Left lung (tissue), 10 donors: ENCODE data around the gene ARL6IP4. TPM values are rescaled to one million over a fixed set of nuclear protein-coding genes. Genes with fewer than 3 reads are reported as not detected.
A peak's percentile ranks its signal among the peaks of the same experiment; 100 is the strongest.

ENCODE experiments used
- ATAC-seq: fragments of 200-7000 bp; cut with Tn5 transposase; one replicate; pipeline ENCODE4 v1.9.1; 2020; ENCODE audit warnings: moderate library complexity
- DNase-seq, 4 donors: peaks; one replicate each; pipeline ENCODE4 v3.0.0-alpha.2; 2013 to 2020
- H3K27ac ChIP-seq, 2 donors: fragments of 200-600 bp; sonication (generic) in 1 of 2; one replicate each; pipeline versions ENCODE4 v1.5.0 to v1.8.0; 2020 to 2021
- H3K27me3 ChIP-seq, 2 donors: fragments of 200-600 bp; sonication (generic) in 1 of 2; one replicate each; pipeline versions ENCODE4 v1.5.0 to v1.8.0; 2020 to 2021
- H3K36me3 ChIP-seq, 2 donors: fragments of 200-600 bp; sonication (generic) in 1 of 2; one replicate each; pipeline versions ENCODE4 v1.5.0 to v1.8.0; 2020 to 2021
- H3K4me1 ChIP-seq, 2 donors: fragments of 200-600 bp; one replicate each; pipeline ENCODE4 v1.8.0; 2021
- H3K4me3 ChIP-seq, 2 donors: fragments of 200-600 bp; sonication (generic) in 1 of 2; one replicate each; pipeline versions ENCODE4 v1.5.0 to v1.8.0; 2020 to 2021; ENCODE audit warnings: mild to moderate bottlenecking in 1 of 2
- H3K9me3 ChIP-seq, 2 donors: fragments of 200-600 bp; sonication (generic) in 1 of 2; one replicate each; pipeline versions ENCODE4 v1.5.0 to v1.8.0; 2020 to 2021
- CTCF ChIP-seq, 2 donors: fragments of 200-600 bp; sonication (generic) in 1 of 2; IDR thresholded peaks; one replicate each; pipeline versions ENCODE4 v1.5.0 to v1.8.0; 2021; ENCODE audit warnings: antibody characterized with exemption in 2 of 2
- intact Hi-C, 2 donors: fragments of 100-400 bp; cut with DNase I; formaldehyde crosslinking; loops; one replicate each; pipeline versions ENCODE4 v1.11.2 to v1.14.2; 2022
- polyA plus RNA-seq, 6 donors: library from polyadenylated mRNA; unstranded; fragments of 120-200 nt; gene quantifications; one replicate each; pipeline ENCODE4 v1.2.1, GENCODE V29; 2013; ENCODE audit not compliant: insufficient read length in 6 of 6
- total RNA-seq, 2 donors: library from RNA; stranded (reverse); fragmentation: NEBNext Ultra II Directional; extraction: Animal tissue kit (Norgen Biotek cat#: 25700); gene quantifications; one replicate each; pipeline ENCODE4 v1.2.1, GENCODE V29; 2021
- donor health status: DM: no; HTN: yes; CAD: no.
- donor health status: DM: no; HTN: no; CAD: no.

ARL6IP4 gene
- total and polyA plus RNA-seq, 8 donors, result 122 to 198 (median 158) TPM

- intact Hi-C loops, result no loop called here
- Histone ChIP-seq H3K4me1 (no peaks in the 10 kb centered on the region), H3K36me3 (peaks cover 0 to 64% of the 10 kb centered on the region in 2 donors), H3K27me3 (no peaks in the 10 kb centered on the region), H3K4me3 (no peak overlapping the region), H3K9me3 (no peaks in the 10 kb centered on the region), H3K27ac (no peak overlapping the region)
- ATAC-seq (no peak), DNase-seq (no peak)
- no peak for TF ChIP-seq CTCF (IDR thresholded peaks at IDR 0.05)
Observed at GRCh38 chr12:122998316-122998715, 17.8 kb downstream of the ARL6IP4 start.

- H3K4me3 ChIP-seq, result no peak overlapping the region
- H3K9me3 ChIP-seq, result no peaks in the 10 kb centered on the region
- no peak for TF ChIP-seq CTCF (IDR thresholded peaks at IDR 0.05)
- no peak for ATAC-seq
- no peaks in the 10 kb centered on the region for H3K27me3 ChIP-seq
- H3K36me3 ChIP-seq, result peaks cover 0 to 69% of the 10 kb centered on the region in 2 donors
- no peak overlapping the region for H3K27ac ChIP-seq
- DNase-seq, result peak in 1 of 4 donors; percentile 45
- no peaks in the 10 kb centered on the region for H3K4me1 ChIP-seq
- intact Hi-C loops, result no loop called here
Observed at GRCh38 chr12:122999196-122999946, 18.9 kb downstream of the ARL6IP4 start.

GRCh38 chr12:122999986-123000420 lies 19.5 kb downstream of the ARL6IP4 start:
- no peak for ATAC-seq

GRCh38 chr12:123000578-123000977 lies 20.1 kb downstream of the ARL6IP4 start:
- H3K9me3 ChIP-seq, result no peaks in the 10 kb centered on the region
- no peaks in the 10 kb centered on the region for H3K4me1 ChIP-seq
- no peaks in the 10 kb centered on the region for H3K27me3 ChIP-seq
- intact Hi-C loops, result no loop called here
- TF ChIP-seq CTCF (IDR thresholded peaks at IDR 0.05), result no peak
- no peak overlapping the region for H3K27ac ChIP-seq
- ATAC-seq (no peak), DNase-seq (peak in 1 of 4 donors; percentile 61)
- peaks cover 0 to 71% of the 10 kb centered on the region in 2 donors for H3K36me3 ChIP-seq
- no peak overlapping the region for H3K4me3 ChIP-seq

More at GRCh38 chr12:122999986-123000420, 19.5 kb downstream of the ARL6IP4 start:
- intact Hi-C loops, result no loop called here
- Histone ChIP-seq H3K36me3 (peaks cover 0 to 69% of the 10 kb centered on the region in 2 donors), H3K27me3 (no peaks in the 10 kb centered on the region), H3K4me1 (no peaks in the 10 kb centered on the region), H3K4me3 (no peak overlapping the region), H3K27ac (no peak overlapping the region), H3K9me3 (no peaks in the 10 kb centered on the region)
- DNase-seq, result peak in 1 of 4 donors; percentile 65
- no peak for TF ChIP-seq CTCF (IDR thresholded peaks at IDR 0.05)

- Histone ChIP-seq H3K4me3 (no peak overlapping the region), H3K27ac (no peak overlapping the region), H3K36me3 (peaks cover 0 to 69% of the 10 kb centered on the region in 2 donors), H3K9me3 (no peaks in the 10 kb centered on the region), H3K4me1 (no peaks in the 10 kb centered on the region), H3K27me3 (no peaks in the 10 kb centered on the region)
- intact Hi-C loops, result no loop called here
- ATAC-seq (no peak), DNase-seq (no peak)
- no peak for TF ChIP-seq CTCF (IDR thresholded peaks at IDR 0.05)
Observed at GRCh38 chr12:123001464-123001863, 21.0 kb downstream of the ARL6IP4 start.
